ENCODE data around the gene SLC22A23.

Gene SLC22A23

DNA sequence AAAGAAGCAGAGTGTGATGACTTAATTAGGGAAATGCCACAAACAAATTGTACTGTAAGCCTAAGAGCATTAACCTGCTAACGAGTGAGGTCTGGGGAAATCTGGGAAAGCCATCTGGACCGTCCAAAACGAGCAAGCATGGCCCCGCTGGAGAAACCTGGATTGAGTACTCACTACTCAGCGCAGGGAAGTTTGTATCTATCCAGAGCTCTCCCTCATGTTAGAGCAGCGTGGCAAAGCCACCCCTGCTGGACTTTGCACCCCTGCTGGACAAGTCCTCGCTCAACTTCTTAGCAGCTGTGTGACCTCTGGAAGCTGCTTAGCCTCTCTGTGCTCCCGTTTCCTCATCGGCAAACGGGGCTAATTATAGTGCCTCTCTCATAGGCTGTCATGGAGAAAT lies 160.8 kb downstream of the SLC22A23 start:
- TF ChIP-seq ZBTB7A (IDR thresholded peaks at IDR 0.05; ENCODE audit: low read depth) (no peak), RAD21 (IDR thresholded peaks at IDR 0.05; ENCODE audit: low read depth) (no peak), NFIC (IDR thresholded peaks at IDR 0.05) (no peak), TAF1 (IDR thresholded peaks at IDR 0.05; ENCODE audit: low read depth) (no peak), REST (IDR thresholded peaks at IDR 0.05; ENCODE audit: low read depth) (no peak), YY1 (IDR thresholded peaks at IDR 0.05; ENCODE audit: low read depth) (no peak), EP300 (IDR thresholded peaks at IDR 0.05; ENCODE audit: borderline replicate concordance) (no peak), TEAD4 (IDR thresholded peaks at IDR 0.05) (no peak), CREB1 (IDR thresholded peaks at IDR 0.05; ENCODE audit: low read depth) (no peak), MAX (IDR thresholded peaks at IDR 0.05) (no peak), TCF12 (IDR thresholded peaks at IDR 0.05; ENCODE audit: low read depth) (no peak)
- TF ChIP-seq, protein P1, sequence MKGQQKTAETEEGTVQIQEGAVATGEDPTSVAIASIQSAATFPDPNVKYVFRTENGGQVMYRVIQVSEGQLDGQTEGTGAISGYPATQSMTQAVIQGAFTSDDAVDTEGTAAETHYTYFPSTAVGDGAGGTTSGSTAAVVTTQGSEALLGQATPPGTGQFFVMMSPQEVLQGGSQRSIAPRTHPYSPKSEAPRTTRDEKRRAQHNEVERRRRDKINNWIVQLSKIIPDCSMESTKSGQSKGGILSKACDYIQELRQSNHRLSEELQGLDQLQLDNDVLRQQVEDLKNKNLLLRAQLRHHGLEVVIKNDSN (IDR thresholded peaks at IDR 0.05), result no peak

DNA sequence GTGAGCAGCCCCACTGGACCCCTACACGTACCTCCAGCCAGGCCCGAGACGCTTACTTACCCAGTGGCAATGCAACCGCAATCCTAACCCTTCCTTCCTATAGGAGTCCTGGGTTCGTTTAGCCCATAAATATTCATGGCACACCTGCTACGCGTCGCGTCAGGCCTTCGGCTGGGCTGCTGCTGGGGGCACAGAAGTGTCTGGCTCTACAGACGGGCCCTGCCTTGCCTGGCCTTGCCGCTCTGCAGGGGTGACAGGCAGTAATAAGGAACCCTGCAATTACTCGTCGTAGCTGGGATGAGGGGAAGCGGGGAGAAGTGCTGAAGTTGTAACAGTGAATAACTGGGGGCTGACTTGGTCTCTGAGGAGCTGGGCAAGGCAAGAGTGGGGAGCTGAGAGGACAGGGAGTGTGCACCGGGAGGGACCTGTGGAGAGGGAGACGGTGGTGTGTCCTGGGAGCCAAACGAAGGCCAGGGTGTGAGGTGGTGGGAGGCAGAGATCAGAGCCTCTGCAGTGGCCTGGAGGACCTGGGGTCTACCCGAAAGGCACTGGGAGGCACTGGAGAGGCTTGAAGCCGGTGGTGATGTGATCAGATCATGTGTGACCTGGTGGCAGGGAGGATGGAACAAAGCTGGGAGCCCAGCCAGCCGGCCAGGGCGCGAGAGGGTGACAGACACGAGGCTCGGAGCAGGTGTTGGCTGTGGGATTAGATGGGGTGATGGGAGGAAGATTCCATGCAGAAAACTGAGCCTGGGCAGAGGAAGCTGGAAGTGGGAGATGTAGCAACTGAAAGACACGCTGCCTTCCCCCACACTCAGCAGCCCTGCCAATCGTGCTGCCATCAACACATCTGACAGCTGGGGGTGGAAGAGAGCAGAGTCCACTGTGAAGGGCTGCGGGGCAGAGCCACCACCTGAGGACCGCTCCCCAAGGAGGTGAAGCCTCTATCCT lies 161.7 kb downstream of the SLC22A23 start:
- TF ChIP-seq ZBTB7A (IDR thresholded peaks at IDR 0.05; ENCODE audit: low read depth), result no peak
- TF ChIP-seq FOXM1 (IDR thresholded peaks at IDR 0.05; ENCODE audit: borderline replicate concordance, low read depth), result no peak
- TF ChIP-seq NFIC (IDR thresholded peaks at IDR 0.05), result no peak
- no peak for TF ChIP-seq CEBPB (IDR thresholded peaks at IDR 0.05)
- no peak for TF ChIP-seq TEAD4 (IDR thresholded peaks at IDR 0.05)
- no peak for TF ChIP-seq REST (IDR thresholded peaks at IDR 0.05; ENCODE audit: low read depth)
- TF ChIP-seq, protein P1 (IDR thresholded peaks at IDR 0.05), result no peak
- no peak for TF ChIP-seq EP300 (IDR thresholded peaks at IDR 0.05; ENCODE audit: borderline replicate concordance)
- TF ChIP-seq YY1 (IDR thresholded peaks at IDR 0.05; ENCODE audit: low read depth), result no peak
- no peak for TF ChIP-seq CREB1 (IDR thresholded peaks at IDR 0.05; ENCODE audit: low read depth)
- no peak for TF ChIP-seq TCF12 (IDR thresholded peaks at IDR 0.05; ENCODE audit: low read depth)

DNA sequence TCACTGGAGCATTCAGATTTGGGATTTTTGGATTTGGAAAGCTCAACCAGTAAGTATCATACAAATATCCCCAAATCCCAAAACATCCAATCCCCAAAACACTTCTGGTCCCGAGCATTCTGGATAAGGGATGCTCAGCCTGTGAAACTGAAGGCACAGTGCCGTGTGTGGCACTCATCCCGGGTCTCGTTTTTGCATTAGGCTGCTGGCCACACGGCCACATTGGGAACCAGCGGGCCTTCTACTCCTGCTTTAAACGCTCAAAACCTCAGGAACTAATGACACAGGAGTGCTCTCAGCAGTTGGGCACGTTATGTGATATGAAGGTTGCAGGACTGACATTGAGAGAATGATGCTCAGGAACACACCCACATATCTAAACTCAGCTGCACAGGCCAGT lies 162.5 kb downstream of the SLC22A23 start:
- no peak for TF ChIP-seq ZBTB7A (IDR thresholded peaks at IDR 0.05; ENCODE audit: low read depth)
- no peak for TF ChIP-seq EGR1 (IDR thresholded peaks at IDR 0.05)
- no peak for TF ChIP-seq CEBPB (IDR thresholded peaks at IDR 0.05)
- TF ChIP-seq EP300 (IDR thresholded peaks at IDR 0.05; ENCODE audit: borderline replicate concordance), result no peak
- no peak for TF ChIP-seq YY1 (IDR thresholded peaks at IDR 0.05; ENCODE audit: low read depth)
- no peak for TF ChIP-seq NFIC (IDR thresholded peaks at IDR 0.05)
- TF ChIP-seq REST (IDR thresholded peaks at IDR 0.05; ENCODE audit: low read depth), result no peak
- TF ChIP-seq CREB1 (IDR thresholded peaks at IDR 0.05; ENCODE audit: low read depth), result no peak
- TF ChIP-seq RAD21 (IDR thresholded peaks at IDR 0.05; ENCODE audit: low read depth), result no peak
- TF ChIP-seq FOXM1 (IDR thresholded peaks at IDR 0.05; ENCODE audit: borderline replicate concordance, low read depth), result no peak
- TF ChIP-seq TCF12 (IDR thresholded peaks at IDR 0.05; ENCODE audit: low read depth), result no peak
- TF ChIP-seq, protein P1 (IDR thresholded peaks at IDR 0.05), result no peak
- no peak for TF ChIP-seq MAX (IDR thresholded peaks at IDR 0.05)
- TF ChIP-seq TEAD4 (IDR thresholded peaks at IDR 0.05), result no peak
- TF ChIP-seq TAF1 (IDR thresholded peaks at IDR 0.05; ENCODE audit: low read depth), result no peak
